Nephron progenitor cell (in vitro differentiated cells): Measurements from ENCODE around the gene EMP2.
A peak's percentile ranks its signal among the peaks of the same experiment; 100 is the strongest.

Source experiments
- DNase-seq: peaks from one replicate; pipeline ENCODE4 v3.0.0; 2021
- H3K27ac Mint-ChIP-seq: 2 replicates; pipeline ENCODE4 v1.8.0; 2021; ENCODE audit warnings: mild to moderate bottlenecking, moderate library complexity, mixed read lengths
- H3K27me3 Mint-ChIP-seq: 2 replicates; pipeline ENCODE4 v1.8.0; 2021; ENCODE audit warnings: mild to moderate bottlenecking, low read depth, mixed read lengths; ENCODE audit not compliant: poor library complexity
- H3K36me3 Mint-ChIP-seq: 2 replicates; pipeline ENCODE4 v1.8.0; 2021; ENCODE audit warnings: low read depth, mixed read lengths
- H3K4me1 Mint-ChIP-seq: 2 replicates; pipeline ENCODE4 v1.8.0; 2021; ENCODE audit warnings: mixed read lengths
- H3K4me3 Mint-ChIP-seq: 2 replicates; pipeline ENCODE4 v1.8.0; 2021; ENCODE audit warnings: mild to moderate bottlenecking, moderate library complexity, mixed read lengths
- H3K9me3 Mint-ChIP-seq: 2 replicates; pipeline ENCODE4 v1.8.0; 2021; ENCODE audit warnings: mild to moderate bottlenecking, moderate library complexity, mixed read lengths
- CTCF ChIP-seq: fragments of 200-600 bp; sonication (generic); IDR thresholded peaks from 2 replicates; pipeline ENCODE4 v1.5.0; 2021; ENCODE audit warnings: antibody characterized with exemption

The EMP2 gene

GRCh38 chr16:10519297-10519696, 61.1 kb downstream of the EMP2 start:
- H3K27ac Mint-ChIP-seq = no peak overlapping the region
- DNase-seq = no peak
- no peaks in the 10 kb centered on the region for H3K36me3 Mint-ChIP-seq

DNA sequence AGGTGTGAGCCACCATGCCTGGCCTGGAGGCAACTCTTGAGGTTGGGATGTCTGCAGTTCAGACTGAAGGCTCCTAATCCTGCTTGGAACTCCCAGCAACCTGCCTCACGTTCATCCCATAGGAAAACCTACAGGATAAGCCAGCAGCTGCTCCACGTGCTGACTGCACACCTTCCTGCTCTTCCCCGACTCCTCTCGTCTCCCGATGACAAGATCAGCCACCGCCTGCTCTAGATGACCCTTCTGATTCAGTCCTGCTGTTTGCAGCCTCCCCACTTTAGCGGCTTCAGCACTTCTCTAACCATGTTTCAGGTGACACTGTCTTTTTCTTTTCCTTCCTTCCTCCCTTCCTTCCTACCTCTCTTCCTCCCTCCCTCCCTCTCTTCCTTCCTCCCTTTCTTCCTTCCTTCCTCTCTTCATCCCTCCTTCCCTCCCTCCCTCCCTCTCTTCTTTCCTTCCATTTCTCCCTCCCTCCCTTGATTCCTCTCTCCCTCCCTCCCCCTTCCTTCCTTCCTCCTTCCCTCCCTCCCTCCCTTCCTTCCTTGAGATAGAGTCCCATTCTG, 61.8 kb downstream of the EMP2 start:
- Mint-ChIP-seq H3K27ac (no peak overlapping the region), H3K36me3 (no peaks in the 10 kb centered on the region), H3K9me3 (peaks cover 5% of the 10 kb centered on the region), H3K4me1 (peaks cover 12% of the 10 kb centered on the region), H3K4me3 (no peak overlapping the region), H3K27me3 (peaks cover 4% of the 10 kb centered on the region)
- no peak for TF ChIP-seq CTCF
- no peak for DNase-seq

More at GRCh38 chr16:10519297-10519696, 61.1 kb downstream of the EMP2 start:
- H3K4me3 Mint-ChIP-seq = no peak overlapping the region
- peaks cover 5% of the 10 kb centered on the region for H3K9me3 Mint-ChIP-seq
- no peak for TF ChIP-seq CTCF
- peaks cover 7% of the 10 kb centered on the region for H3K27me3 Mint-ChIP-seq
- peaks cover 11% of the 10 kb centered on the region for H3K4me1 Mint-ChIP-seq

DNA sequence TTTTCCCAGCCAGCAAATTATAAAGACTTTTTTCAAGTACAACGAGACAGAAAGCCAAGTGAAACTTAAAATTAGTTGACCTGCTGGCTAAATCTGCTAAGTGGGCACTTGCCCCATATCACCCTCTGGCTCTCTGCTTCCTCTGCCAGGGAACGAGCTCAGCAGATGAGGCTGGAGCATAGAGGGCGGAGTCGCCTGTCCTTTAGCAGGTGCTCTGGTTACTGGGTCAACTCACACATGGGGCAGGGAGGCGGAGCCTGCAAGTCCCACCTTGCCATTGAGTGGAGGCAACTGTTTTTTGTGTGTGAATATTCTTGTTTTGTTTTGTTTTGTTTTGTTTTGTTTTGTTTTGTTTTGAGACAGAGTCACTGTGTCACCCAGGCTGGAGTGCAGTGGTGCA, 62.5 kb downstream of the EMP2 start:
- no peaks in the 10 kb centered on the region for H3K36me3 Mint-ChIP-seq
- peaks cover 4% of the 10 kb centered on the region for H3K27me3 Mint-ChIP-seq
- DNase-seq = no peak
- TF ChIP-seq CTCF = no peak
- no peak overlapping the region for H3K27ac Mint-ChIP-seq
- no peak overlapping the region for H3K4me3 Mint-ChIP-seq
- peaks cover 5% of the 10 kb centered on the region for H3K9me3 Mint-ChIP-seq
- H3K4me1 Mint-ChIP-seq = peaks cover 15% of the 10 kb centered on the region

DNA sequence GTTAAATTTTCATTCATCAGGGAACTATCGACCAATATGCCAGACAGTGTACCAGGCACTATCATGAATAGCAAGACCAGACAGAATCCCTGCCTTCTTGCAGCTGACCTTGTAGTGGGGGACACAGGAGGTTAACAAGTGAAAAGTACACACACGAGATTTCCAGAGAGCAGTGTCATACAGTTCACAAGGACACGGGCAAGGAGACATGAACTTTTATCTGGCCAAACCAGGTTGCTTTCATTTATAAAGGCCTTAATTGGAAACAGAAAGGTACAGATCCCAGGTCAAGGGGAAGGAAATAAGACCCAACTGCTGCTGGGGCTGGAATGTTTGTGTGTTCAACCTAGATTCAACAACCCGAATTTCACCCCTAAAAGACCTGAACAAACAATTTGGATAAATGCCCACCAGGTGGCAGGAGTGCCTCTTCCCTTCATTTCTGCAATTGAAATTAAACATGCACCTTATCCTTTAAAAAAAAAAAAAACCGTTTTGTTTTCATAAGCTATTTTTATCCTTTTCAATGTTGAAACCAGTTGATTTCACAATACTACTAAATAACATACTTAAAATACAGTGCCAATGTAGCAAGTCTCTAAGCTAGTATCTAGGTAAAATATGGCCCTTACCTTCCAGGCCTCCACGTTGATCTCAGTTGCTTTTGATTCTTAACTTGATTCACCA, 65.9 kb downstream of the EMP2 start:
- Mint-ChIP-seq H3K4me1 (peaks cover 19% of the 10 kb centered on the region), H3K36me3 (peaks cover 4% of the 10 kb centered on the region), H3K27me3 (no peaks in the 10 kb centered on the region), H3K27ac (no peak overlapping the region), H3K4me3 (no peak overlapping the region), H3K9me3 (peaks cover 5% of the 10 kb centered on the region)
- peak; percentile 77 for TF ChIP-seq CTCF
- peak; percentile 51 for DNase-seq

GRCh38 chr16:10511829-10512228, 68.6 kb downstream of the EMP2 start:
- no peak for DNase-seq
- H3K4me3 Mint-ChIP-seq = no peak overlapping the region
- H3K27me3 Mint-ChIP-seq = peaks cover 3% of the 10 kb centered on the region
- peaks cover 27% of the 10 kb centered on the region for H3K4me1 Mint-ChIP-seq
- peaks cover 4% of the 10 kb centered on the region for H3K36me3 Mint-ChIP-seq
- no peak overlapping the region for H3K27ac Mint-ChIP-seq
- TF ChIP-seq CTCF = no peak
- H3K9me3 Mint-ChIP-seq = peaks cover 5% of the 10 kb centered on the region

DNA sequence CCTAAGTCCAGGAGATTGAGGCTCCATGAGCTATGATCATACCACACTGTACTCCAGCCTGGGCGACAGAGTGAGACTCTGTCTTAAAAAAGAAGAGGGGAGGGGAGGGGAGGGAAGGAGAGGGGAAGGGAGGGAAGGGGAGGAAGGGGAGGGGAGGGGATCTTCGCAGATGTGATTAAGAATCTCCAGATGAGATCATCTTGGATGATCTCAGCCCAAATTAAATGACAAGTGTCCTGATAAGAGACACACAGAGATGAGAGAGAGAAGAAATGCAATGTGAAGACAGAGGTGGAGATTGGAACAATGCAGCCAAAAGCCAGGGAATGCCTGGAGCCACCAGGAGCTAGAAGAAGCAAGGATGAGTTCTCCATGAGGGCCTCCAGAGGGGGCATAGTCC, 70.1 kb downstream of the EMP2 start:
- Mint-ChIP-seq H3K36me3 (peaks cover 4% of the 10 kb centered on the region), H3K4me1 (peaks cover 32% of the 10 kb centered on the region), H3K9me3 (peaks cover 3% of the 10 kb centered on the region), H3K4me3 (no peak overlapping the region), H3K27ac (no peak overlapping the region), H3K27me3 (peaks cover 9% of the 10 kb centered on the region)
- DNase-seq = no peak
- TF ChIP-seq CTCF = no peak
